ENCODE results near the gene MRPL23.

Gene MRPL23

GRCh38 chr11:1946812-1947484, at the start of gene MRPL23:
MRPL23 (plus strand) TSS chr11:1947332; CDS start chr11:1947363, 31 bp downstream.
- DNase-seq (ENCODE audit: low read depth in 2 of 3, low spot score in 2 of 3) = no peak

GRCh38 chr11:1899090-1899489, 48.0 kb upstream of the MRPL23 start:
- no peak for DNase-seq (ENCODE audit: low read depth in 2 of 3, low spot score in 2 of 3)

GRCh38 chr11:1899686-1900085, 47.4 kb upstream of the MRPL23 start:
- DNase-seq (ENCODE audit: low read depth in 2 of 3, low spot score in 2 of 3) = no peak

GRCh38 chr11:1906181-1906580, 41.0 kb upstream of the MRPL23 start:
- no peak for DNase-seq (ENCODE audit: low read depth in 2 of 3, low spot score in 2 of 3)

- no peak for DNase-seq (ENCODE audit: low read depth in 2 of 3, low spot score in 2 of 3)
These were observed 40.3 kb upstream of the MRPL23 start for GRCh38 chr11:1906611-1907423.

GRCh38 chr11:1908618-1909017, 38.5 kb upstream of the MRPL23 start:
- DNase-seq (ENCODE audit: low read depth in 2 of 3, low spot score in 2 of 3) = no peak

GRCh38 chr11:1909524-1909923, 37.6 kb upstream of the MRPL23 start:
- no peak for DNase-seq (ENCODE audit: low read depth in 2 of 3, low spot score in 2 of 3)

GRCh38 chr11:1912289-1912878, 34.7 kb upstream of the MRPL23 start:
- no peak for DNase-seq (ENCODE audit: low read depth in 2 of 3, low spot score in 2 of 3)

- DNase-seq (ENCODE audit: low read depth in 2 of 3, low spot score in 2 of 3) = no peak
These were observed 33.7 kb upstream of the MRPL23 start for GRCh38 chr11:1913271-1914060.

GRCh38 chr11:1915795-1916131, 31.4 kb upstream of the MRPL23 start:
- no peak for DNase-seq (ENCODE audit: low read depth in 2 of 3, low spot score in 2 of 3)

- DNase-seq (ENCODE audit: low read depth in 2 of 3, low spot score in 2 of 3) = no peak
These were observed 30.8 kb upstream of the MRPL23 start for GRCh38 chr11:1916132-1916985.

GRCh38 chr11:1916986-1917522, 30.1 kb upstream of the MRPL23 start:
- DNase-seq (ENCODE audit: low read depth in 2 of 3, low spot score in 2 of 3) = no peak

GRCh38 chr11:1917523-1918435, 29.4 kb upstream of the MRPL23 start:
- no peak for DNase-seq (ENCODE audit: low read depth in 2 of 3, low spot score in 2 of 3)

GRCh38 chr11:1918436-1919315, 28.5 kb upstream of the MRPL23 start:
- DNase-seq (ENCODE audit: low read depth in 2 of 3, low spot score in 2 of 3) = no peak

- DNase-seq (ENCODE audit: low read depth in 2 of 3, low spot score in 2 of 3) = no peak
These were observed 27.6 kb upstream of the MRPL23 start, which contains the start of gene TNNT3 for GRCh38 chr11:1919391-1920127. TNNT3 (plus strand) TSS chr11:1919703; CDS start chr11:1922875, 3,172 bp downstream.

GRCh38 chr11:1920128-1920908, 26.8 kb upstream of the MRPL23 start:
- DNase-seq (ENCODE audit: low read depth in 2 of 3, low spot score in 2 of 3) = no peak
